ENCODE results near the gene CR1L. TPM values are rescaled to one million over a fixed set of nuclear protein-coding genes. Genes with fewer than 3 reads are reported as not detected.
"Not testable (repeated sequence)": the region's sequence is repeated elsewhere in the genome, so short reads cannot be mapped to it uniquely, and the experiment has no call there.

Gene CR1L
- polyA plus RNA-seq, 1 donor = 1.2 TPM

DNA sequence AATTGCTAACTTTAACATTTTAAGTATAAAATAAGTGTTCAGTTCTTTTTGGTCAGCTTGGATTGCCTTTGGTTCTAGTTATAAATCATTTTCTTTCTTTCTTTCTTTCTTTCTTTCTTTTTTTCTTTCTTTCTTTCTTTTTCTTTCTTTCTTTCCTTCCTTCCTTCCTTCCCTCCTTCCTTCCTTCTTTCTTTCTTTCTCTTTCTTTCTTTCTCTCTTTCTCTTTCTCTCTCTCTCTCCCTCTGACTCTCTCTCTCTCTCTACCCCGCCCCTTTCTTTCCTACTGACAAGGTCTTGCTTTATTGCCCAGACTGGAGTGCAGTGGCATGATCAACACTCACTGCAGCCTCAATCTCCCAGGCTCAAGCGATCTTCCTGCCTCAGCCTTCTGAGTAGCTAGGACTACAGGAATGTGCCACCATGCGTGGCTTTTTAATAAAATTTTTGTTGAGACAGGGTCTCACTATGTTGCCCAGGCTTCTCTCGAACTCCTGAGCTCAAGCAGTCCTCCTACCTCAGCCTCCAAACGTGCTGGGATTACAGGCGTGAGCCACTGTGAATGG, 38.0 kb downstream of the CR1L start:
- DNase-seq = not testable (repeated sequence)

DNA sequence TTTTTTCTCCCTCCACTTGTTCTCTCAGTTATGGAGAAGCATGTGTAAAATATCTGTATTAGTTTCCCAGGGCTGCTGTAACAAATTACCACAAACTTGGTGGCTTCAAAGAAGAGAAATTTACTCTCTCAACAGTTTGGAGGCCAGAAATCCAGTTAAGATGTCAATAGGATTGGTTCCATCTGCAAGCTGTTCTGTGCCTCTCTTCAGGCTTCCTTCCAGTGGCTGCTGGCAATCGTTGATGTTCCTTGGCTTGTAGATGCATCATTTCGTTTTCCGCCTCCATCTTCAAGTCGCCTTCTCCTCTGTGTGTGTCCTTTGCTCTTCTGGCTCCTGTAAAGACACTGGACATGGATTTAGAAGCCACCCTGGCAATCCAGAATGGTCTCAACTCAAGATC, 45.6 kb downstream of the CR1L start:
- not testable (repeated sequence) for DNase-seq

DNA sequence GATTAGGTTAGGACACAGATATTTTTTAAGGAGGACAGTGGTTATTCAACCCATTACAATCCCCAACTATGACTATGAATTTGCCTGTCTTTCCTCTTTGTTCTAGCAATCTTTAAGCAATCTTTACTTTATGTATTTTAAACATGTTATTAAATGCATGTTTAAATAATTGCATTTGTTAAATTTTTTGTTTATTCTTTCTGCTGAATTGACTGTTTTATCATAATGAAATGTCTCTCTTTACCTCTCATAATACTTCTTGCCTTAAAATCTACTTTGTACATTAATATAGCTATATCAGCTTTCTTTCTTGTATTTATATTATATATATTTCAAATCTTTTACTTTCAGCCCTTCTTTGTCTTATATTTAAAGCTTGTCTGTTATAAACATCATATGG, 46.1 kb downstream of the CR1L start:
- no peak for DNase-seq

DNA sequence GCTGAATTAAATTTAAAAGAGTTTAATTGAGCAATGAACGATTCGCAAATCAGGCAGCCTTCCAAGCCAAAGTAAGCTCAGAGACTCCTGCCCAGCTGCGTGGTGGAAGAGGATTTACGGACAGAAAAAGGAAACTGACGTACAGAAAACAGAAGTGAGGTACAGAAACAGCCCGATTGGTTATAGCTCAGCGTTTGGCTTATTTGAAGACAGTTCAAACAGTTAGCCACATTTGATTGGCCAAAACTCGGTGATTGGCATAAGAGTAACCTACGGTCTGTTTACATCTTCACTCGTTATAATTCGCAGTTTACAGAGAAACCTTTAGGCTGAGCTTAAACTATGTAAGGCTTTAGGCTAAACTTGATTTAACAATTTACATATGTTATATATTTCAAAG, 46.9 kb downstream of the CR1L start:
- DNase-seq = no peak

DNA sequence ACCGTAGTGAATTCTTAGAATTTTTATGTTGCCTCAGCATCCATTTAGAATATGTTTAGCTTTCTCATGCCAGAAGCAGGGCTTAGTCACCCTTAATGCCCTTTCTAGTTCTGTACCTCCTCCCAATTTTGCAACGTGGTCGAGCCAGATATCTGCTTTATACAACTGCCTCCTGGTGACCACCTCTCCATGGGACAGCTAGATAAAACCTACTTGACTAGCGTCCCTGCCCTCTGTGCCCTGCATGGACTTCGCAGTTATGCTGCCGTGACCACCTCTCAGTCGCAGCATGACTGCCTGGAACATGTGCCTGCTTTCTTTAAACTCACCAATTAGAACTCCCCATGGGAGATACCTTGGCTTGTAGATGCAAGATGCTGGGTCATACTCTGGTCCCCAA, 47.4 kb downstream of the CR1L start:
- not testable (repeated sequence) for DNase-seq

DNA sequence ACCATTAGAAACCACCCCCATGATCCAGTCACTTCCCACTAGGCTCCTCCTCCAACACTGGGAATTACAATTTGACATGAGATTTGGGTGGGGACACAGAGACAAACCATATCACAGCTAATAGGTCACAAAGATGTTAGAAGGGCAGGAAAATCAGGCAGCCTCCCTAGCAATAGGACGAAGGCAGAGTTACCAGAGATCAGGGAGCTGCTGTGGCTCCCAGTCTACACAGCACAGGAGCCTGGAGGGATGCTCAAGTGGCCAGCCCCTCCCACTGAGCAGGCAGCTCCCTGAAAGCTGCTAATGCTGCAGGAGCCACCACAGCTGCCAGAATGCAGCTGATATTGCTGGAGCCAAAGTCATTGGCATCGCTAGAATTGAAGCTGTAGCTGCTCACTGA, 51.0 kb downstream of the CR1L start:
- DNase-seq = no peak

DNA sequence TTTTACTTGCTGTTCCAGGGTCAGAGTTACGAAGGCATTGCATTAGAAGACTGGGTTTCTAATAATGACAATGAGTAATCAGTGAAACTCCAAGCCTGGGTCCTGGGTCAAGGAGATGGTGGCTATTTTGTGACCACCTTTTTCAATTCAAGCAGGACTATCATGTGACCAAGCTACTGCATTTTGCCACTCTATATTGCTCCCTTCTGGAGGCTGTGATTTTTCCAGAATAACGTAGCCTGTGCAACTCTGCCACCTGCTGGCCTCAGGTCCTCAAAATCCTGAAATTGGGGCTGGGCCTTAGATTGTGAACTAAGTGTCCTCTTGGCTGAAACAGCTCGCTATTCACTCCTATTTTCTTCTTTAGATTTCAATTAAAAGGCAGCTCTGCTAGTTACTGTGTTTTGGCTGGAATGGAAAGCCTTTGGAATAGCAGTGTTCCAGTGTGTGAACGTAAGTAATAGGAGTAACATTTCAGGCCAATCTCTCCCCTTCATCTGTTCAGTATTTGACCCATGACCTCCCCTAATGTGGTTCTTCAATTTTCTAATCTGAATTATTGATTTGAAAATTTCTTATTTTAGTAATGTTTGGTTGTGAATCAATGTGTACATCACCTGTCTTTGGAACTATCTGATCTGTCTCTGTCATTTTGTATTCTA, 54.0 kb downstream of the CR1L start:
- DNase-seq = peak; percentile 46

DNA sequence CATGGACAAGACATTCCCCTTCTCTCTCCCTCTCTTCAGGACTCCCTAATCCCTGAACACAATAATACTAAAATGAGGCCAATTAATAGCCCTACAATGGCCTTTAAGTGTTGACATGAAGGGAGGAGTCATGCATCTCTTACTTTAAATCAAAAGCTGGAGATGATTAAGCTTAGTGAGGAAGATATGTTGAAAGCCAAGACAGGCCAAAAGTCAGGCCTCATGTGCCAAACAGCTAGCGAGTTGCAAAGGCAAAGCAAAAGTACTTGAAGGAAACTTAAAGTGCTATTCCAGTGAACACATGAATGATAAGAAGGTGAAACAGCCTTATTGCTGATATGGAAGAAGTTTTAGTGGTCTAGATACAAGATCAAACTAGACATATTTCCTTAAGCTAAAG, 57.4 kb downstream of the CR1L start:
- DNase-seq = no peak

DNA sequence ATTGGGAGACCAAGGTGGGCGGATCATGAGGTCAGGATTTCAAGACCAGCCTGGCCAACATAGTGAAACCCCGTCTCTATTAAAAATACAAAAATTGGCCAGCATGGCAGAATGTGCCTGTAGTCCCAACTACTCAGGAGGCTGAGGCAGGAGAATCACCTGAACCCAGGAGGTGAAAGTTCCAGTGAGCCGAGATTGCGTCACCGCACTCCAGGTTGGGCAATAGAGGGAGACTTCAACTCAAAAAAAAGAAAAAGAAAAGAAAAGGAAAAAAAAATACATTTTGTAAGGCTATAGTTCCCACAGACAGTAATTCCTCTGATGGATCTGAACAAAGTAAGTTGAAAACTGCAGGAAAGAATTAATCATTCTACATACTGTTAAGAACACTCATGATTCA, 58.8 kb downstream of the CR1L start:
- no peak for DNase-seq

DNA sequence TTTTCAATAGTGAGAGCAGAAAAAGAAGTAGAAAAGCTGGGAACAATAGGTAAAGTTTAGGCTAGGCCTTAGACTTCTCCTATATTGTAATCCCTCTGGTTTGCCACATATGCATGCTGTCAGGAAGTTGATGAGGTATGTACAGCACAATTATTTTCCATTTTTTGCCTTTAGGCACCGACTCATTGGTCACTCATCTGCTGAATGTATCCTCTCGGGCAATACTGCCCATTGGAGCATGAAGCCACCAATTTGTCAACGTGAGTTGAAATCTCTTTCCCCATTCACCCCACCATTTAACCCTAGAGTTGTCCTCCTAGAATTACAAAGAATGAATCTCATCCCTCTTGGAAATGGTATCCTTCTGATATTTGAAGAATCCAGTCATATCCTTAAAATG, 63.1 kb downstream of the CR1L start:
- DNase-seq = not testable (repeated sequence)

DNA sequence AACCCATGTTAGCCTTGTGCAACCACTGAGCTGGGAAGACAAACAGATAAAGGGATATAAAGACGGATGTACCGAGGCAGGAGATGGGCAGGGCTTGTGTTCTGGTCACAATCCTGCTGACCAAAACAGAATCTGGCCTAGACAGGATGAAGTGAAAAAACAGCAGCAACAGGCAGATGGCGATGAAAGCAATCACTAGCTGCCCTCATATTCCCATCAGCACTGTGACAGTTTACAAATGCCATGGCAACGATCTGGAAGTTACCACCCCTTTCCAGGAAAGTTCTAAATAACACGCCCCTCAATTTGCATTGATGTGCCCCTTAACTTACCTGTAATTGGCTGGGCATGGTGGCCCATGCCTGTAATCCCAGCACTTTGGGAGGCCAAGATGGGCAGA, 66.4 kb downstream of the CR1L start:
- no peak for DNase-seq

DNA sequence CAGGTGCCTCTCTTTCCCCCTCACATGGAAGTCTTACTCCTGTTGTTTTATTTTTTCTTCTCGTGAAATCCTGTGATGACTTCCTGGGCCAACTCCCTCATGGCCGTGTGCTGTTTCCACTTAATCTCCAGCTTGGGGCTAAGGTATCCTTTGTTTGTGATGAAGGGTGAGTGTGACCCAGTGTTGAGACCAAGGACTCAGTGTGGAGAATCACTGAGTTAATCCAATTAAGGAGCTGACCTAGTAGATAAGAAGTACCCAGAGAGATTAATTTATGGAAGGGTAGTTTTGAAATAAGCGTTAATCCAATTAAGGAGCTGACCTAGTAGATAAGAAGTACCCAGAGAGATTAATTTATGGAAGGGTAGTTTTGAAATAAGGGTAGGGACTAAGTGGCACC, 67.8 kb downstream of the CR1L start:
- DNase-seq = not testable (repeated sequence)

DNA sequence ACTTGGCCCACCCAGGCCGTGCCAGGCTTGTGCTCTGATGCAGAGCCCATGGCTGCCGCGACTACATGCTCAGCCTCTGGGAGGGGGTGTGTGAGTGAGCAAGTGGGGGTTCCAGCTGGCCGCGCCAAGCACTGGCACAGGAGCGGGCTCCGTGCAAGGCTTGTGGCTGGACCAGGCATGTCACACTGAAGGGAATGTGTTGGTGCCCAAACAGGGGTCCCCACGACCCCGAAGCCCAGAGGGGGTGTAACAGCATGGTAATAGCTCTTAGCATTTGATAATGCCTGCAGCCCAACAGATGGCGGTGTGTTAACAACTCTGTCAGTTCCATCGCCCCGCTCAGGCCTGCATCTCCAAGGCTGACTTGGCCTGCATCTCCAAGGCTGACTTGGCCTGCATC, 68.6 kb downstream of the CR1L start:
- DNase-seq = no peak

DNA sequence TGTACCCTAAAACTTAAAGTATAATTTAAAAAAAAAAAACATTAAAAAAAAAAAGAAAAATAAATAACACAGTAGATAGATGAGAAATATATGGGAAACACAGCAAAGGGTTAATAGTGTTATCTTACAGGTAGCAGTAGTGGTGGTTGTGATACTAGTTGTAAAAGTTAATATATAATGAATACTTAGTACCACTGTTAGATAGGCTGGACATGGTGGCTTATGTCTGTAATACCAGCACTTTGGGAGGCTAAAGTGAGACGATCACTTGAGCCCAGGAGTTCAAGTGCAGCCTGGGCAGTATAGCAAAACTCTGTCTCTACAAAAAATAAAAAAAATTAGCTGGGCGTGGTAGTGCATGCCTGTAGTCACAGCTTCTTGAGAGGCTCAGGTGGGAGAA, 74.3 kb downstream of the CR1L start:
- DNase-seq = no peak

DNA sequence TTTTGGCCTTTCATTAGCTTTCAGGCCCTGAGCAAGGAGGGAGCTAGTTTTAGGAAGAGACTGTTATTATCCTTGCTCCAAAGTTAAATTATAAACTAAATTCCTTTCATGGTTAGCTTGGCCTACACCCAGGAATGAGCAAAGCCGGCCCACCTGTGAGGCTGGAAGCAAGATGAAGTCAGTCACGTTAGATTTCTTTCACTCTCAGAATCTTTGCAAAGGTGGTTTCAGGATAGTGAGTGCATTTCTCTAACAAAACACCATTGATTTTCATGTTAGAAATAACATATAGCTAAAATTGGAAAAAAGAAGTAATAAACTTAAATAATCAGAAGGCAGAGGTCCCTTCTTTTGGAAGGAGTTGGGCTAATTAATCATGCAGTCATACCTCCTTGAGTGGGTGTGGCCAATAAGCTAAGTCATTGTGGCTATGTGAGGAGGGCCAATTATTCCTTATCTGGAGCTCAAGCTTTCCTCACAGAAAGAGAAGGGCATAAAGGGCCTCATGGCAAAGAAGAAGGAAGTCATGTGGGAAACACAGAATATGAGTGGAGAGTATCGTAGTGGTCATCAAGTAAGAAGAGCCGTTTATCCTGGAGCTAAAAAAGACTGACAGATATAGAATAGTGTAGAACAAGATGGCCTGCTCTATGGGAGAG, 83.4 kb downstream of the CR1L start:
- not testable (repeated sequence) for DNase-seq

DNA sequence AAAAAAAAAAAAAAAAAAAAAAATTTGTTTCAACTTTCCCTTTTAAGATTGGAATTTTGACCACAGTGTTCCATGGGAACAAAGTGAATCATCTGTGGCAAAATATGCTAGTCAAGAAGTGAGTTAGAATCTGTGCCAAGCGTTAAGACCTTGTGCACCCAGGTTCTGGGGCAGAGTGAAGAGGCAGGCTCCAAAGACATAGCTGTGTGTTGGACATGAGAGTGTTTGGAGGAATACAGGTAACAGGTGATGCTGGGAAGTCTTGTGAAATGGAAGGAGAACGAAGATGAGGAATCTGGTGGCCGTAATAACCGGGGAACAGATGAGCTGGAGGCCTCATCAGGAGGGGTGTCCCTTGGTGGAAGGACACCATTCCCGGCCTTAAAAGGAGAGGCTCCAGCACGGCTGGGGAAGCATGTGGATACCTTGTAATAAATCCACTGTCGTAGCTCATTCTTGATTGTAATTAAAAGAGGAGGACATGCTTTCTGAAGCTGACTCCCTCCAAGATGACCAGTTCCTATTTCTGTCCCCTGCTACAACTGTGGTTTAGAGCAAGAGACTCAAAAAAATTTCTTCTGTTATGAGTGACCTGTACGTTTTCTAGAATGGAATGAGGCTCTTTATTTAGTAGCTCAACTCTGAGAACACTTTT, 92.7 kb downstream of the CR1L start:
- not testable (repeated sequence) for DNase-seq

DNA sequence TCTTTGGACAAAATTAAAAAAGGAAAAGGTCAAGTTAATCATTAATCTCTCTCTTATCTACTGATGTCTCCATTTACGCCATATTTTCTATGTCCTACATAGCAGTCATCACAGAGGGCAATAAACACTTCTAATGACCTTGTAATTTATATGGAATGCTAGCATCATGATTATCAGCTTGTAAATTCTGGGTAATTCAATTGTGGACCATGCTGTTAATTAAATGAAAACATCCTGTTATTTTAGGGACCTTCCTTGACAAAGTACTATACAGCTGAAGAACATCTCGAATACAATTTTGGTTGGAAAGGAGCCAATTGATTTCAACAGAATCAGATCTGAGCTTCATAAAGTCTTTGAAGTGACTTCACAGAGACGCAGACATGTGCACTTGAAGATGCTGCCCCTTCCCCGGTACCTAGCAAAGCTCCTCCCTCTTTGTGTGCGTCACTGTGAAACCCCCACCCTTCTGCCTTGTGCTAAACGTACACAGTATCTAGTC, 93.3 kb downstream of the CR1L start:
- peak; percentile 24 for DNase-seq

DNA sequence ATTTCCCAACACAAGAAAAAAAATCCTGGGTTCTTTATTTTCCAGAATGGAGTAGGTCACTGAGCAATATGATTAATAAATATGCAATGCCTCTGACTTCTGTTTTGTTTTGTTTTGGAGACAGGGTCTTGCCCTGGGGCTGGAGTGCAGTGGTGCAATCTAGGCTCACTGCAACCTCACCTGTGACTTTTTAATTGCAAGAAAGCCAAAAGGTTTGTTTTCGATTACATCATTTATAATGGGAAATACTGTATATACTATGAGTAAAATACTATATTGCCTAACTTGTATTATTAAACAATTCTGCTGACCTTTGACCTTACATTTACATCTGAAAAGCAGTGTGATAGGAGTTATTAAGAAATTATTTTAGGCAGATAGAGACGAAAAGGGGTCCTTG, 95.3 kb downstream of the CR1L start:
- DNase-seq = no peak

DNA sequence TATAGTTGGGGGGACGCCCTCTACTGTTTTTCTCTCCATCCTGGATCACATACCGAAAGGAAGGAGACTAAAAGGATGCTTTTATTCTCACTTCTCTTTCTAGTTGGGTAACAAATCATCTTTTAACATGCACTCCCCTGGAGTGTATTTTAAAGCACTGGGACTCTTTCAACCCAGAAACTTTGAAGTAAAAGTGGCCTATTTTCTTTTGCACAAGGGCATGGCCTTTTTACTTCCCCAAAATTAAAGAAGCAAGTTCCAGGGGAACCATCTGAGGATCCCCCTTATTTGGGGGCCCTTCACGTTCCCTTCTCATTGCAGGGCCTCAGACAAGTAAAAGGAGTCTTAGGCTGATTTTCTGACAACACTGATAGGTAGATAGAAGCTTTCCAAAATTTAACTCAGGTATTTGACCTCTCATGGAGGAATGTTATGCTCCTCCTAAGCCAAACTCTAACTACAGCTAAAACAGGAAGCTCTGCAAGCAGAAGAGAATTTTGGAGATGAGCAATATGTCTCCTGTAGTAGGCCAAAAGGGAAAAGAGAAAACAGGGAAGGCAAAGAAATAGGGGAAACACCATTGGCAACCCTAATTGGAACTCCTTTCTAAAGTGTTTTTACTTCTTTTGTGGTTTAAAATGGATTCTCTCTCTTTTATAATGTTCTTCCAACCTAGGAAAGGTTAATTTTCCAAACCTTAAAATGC, 98.1 kb downstream of the CR1L start:
- no peak for DNase-seq

DNA sequence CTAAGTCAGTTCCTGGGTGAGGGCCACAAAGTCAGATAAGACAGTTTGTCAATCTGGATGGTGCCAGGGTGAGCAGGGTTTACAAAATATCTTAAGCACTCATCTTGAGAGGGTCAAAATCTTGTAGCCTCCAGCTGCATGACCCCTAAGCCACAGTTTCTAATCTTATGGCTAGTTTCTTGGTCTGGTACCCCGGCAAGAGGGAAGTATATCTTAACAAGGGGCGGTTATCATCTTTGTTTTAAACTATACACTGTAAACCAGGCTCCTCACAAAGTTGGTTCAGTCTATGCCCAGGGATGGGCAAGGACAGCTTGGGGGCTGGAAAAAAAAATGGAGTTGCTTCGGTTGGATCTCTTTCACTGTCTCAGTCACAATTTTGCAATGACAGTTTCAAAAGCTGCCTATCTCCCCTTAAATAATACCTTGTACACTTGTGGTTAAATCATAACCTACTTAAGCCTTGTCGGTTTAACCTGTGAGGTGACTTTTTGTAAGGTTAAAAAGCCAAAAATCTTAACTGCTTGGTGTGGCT, 99.1 kb downstream of the CR1L start:
- no peak for DNase-seq

DNA sequence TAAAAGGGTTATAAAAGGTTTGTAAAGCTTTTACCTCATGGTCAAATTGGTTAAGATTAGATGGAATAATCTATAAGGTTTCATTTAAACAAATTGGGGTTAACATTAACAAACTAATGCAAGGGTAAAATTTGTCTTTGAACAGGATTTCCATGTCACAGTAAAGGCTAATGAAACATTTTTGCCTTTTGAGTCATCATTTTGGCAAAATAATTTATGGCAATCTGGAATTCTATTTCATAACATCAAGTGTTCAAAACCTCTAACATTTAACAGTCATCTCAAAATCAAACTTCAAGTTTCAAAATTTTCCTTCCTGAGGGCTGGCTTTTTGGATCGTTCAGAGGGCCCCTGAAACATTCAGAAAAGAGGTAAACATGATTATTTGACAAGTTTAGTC, 100.4 kb downstream of the CR1L start:
- no peak for DNase-seq

Data from left kidney (tissue), 2 donors.